ENCODE data around the gene C1GALT1. TPM values are rescaled to one million over a fixed set of nuclear protein-coding genes. Genes with fewer than 3 reads are reported as not detected.

Gene C1GALT1
- total RNA-seq, 1 experiment from 2014 or later: 54.2 TPM

GRCh38 chr7:7290429-7291122 is 108.2 kb downstream of the C1GALT1 start:
- Histone ChIP-seq H2AFZ (no peak overlapping the region), H3K4me1 (replicated peaks; ENCODE audit: insufficient read depth) (no peaks in the 10 kb centered on the region), H3F3A (ENCODE audit: insufficient read depth, low read depth) (no peaks in the 10 kb centered on the region), H3K9me2 (ENCODE audit: insufficient read depth) (no peaks in the 10 kb centered on the region), H3K79me2 (ENCODE audit: low read depth) (no peaks in the 10 kb centered on the region), H4K20me1 (ENCODE audit: insufficient read depth) (no peaks in the 10 kb centered on the region), H3K36me3 (ENCODE audit: low read depth) (no peaks in the 10 kb centered on the region), H3K4me2 (no peak overlapping the region), H3K4me3 (no peak overlapping the region), H3K27me3 (ENCODE audit: insufficient read depth, low read depth) (no peaks in the 10 kb centered on the region), H3K27ac (no peak overlapping the region), H3K9me3 (ENCODE audit: insufficient read depth, low read depth) (no peaks in the 10 kb centered on the region; the same call in 1 of the 2 replicates)
- ChIA-PET CTCF (no interaction called here), POLR2A (ENCODE audit: unreplicated experiment) (no interaction called here)
- intact Hi-C loops (cut with micrococcal nuclease; ENCODE audit: unreplicated experiment): no loop called here
- no TSS peak for BruUV-seq (replicated peaks)
- DNase-seq: no peak
- TF ChIP-seq CTCF (conservative IDR thresholded peaks at IDR 0.05) (no peak), EZH2 (IDR thresholded peaks at IDR 0.05; ENCODE audit: low read depth) (no peak)

DNA sequence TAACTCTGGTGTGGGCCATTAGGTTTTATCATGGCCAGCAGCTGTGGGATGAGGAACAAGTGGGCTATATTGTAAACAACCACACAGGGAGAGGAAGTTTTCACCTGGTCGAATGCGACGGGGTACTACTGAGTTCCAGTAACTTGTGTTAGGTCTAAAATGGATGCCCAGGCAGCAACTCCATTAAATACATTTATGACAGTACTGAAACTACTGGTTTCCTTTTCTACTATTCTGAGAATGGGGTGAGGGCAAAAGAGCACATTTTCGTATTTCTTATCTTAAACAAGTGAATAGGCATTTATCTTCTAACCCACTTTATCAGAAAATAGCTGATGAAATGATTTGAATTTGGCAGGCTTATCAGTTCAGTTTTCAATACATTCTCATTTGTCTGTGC is 109.7 kb downstream of the C1GALT1 start:
- intact Hi-C loops (cut with micrococcal nuclease; ENCODE audit: unreplicated experiment): no loop called here
- H4K20me1 ChIP-seq (ENCODE audit: insufficient read depth): no peaks in the 10 kb centered on the region
- no peak for DNase-seq
- no peak overlapping the region for H3K27ac ChIP-seq
- H3K9me2 ChIP-seq (ENCODE audit: insufficient read depth): no peaks in the 10 kb centered on the region
- BruUV-seq (replicated peaks): no TSS peak
- no peak overlapping the region for H3K4me3 ChIP-seq
- no peaks in the 10 kb centered on the region for H3K4me1 ChIP-seq (replicated peaks; ENCODE audit: insufficient read depth)
- ChIA-PET POLR2A (ENCODE audit: unreplicated experiment) (no interaction called here), CTCF (no interaction called here)
- H3K9me3 ChIP-seq (ENCODE audit: insufficient read depth, low read depth): no peaks in the 10 kb centered on the region
- no peaks in the 10 kb centered on the region for H3F3A ChIP-seq (ENCODE audit: insufficient read depth, low read depth)
- TF ChIP-seq EZH2 (IDR thresholded peaks at IDR 0.05; ENCODE audit: low read depth) (no peak), CTCF (conservative IDR thresholded peaks at IDR 0.05) (no peak)
- H3K4me2 ChIP-seq: no peak overlapping the region
- no peaks in the 10 kb centered on the region for H3K36me3 ChIP-seq (ENCODE audit: low read depth)
- no peaks in the 10 kb centered on the region for H3K79me2 ChIP-seq (ENCODE audit: low read depth)
- H2AFZ ChIP-seq: no peak overlapping the region
- H3K27me3 ChIP-seq (ENCODE audit: insufficient read depth, low read depth): no peaks in the 10 kb centered on the region

DNA sequence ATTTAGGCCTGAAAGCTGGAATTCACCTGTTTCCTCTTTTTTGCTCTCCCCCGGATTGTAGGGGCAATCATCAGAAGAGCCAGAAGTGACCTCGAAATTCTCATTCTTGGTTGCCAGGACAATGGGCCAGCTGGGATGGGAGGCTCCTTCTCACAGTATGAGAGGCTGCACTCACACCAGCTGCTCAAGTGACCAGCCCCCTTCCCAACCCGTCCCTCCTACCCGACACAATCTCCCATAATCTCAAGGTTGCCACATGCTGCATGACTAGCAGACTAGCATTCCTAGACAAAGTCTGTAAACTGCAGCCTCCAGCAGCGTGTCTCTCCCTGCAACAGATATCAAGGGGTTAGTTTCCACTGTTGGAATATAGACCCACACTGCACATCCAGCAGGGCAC is 110.3 kb downstream of the C1GALT1 start:
- intact Hi-C loops (cut with micrococcal nuclease; ENCODE audit: unreplicated experiment): no loop called here
- Histone ChIP-seq H3K79me2 (ENCODE audit: low read depth) (no peaks in the 10 kb centered on the region), H3K4me2 (no peak overlapping the region), H3K36me3 (ENCODE audit: low read depth) (no peaks in the 10 kb centered on the region), H3K9me2 (ENCODE audit: insufficient read depth) (no peaks in the 10 kb centered on the region), H4K20me1 (ENCODE audit: insufficient read depth) (no peaks in the 10 kb centered on the region), H3K9me3 (ENCODE audit: insufficient read depth, low read depth) (no peaks in the 10 kb centered on the region), H3K4me3 (no peak overlapping the region), H3F3A (ENCODE audit: insufficient read depth, low read depth) (no peaks in the 10 kb centered on the region), H3K27me3 (ENCODE audit: insufficient read depth, low read depth) (no peaks in the 10 kb centered on the region), H3K4me1 (replicated peaks; ENCODE audit: insufficient read depth) (no peaks in the 10 kb centered on the region), H3K27ac (no peak overlapping the region), H2AFZ (no peak overlapping the region)
- ChIA-PET CTCF (no interaction called here), POLR2A (ENCODE audit: unreplicated experiment) (no interaction called here)
- BruUV-seq (replicated peaks): no TSS peak
- TF ChIP-seq EZH2 (IDR thresholded peaks at IDR 0.05; ENCODE audit: low read depth): no peak
- no peak for TF ChIP-seq CTCF (conservative IDR thresholded peaks at IDR 0.05)
- no peak for DNase-seq
